HepG2 (cell line): ENCODE results near the gene PTCD3. TPM values are rescaled to one million over a fixed set of nuclear protein-coding genes. Genes with fewer than 3 reads are reported as not detected.

Experiments
- ASH2L ChIP-seq: fragments of 300-600, 200-600 bp; sonication (generic); IDR thresholded peaks from 2 replicates; pipeline ENCODE4 v1.7.0; 2017; ENCODE audit warnings: low read depth, mild to moderate bottlenecking, moderate library complexity, mixed read lengths, low read length; ENCODE audit not compliant: insufficient read length
- ATF1 ChIP-seq: IDR thresholded peaks from 2 replicates; pipeline ENCODE4 v1.6.1; 2016; ENCODE audit warnings: mild to moderate bottlenecking, control low read depth
- CREM ChIP-seq, 2 experiments: sonication (generic) in 1 of 2; formaldehyde crosslinking in 1 of 2; IDR thresholded peaks; 2 replicates each; pipeline versions ENCODE4 v1.4.0 to v1.6.1; 2016 to 2020; ENCODE audit warnings: antibody characterized with exemption in 1 of 2, mild to moderate bottlenecking in 1 of 2, missing genetic modification reagents in 1 of 2
- E2F5 ChIP-seq: sonication (generic); formaldehyde crosslinking; conservative IDR thresholded peaks from 2 replicates; pipeline ENCODE4 v1.4.0; 2020; ENCODE audit warnings: missing genetic modification reagents
- HES4 ChIP-seq: sonication (generic); formaldehyde crosslinking; IDR thresholded peaks from 2 replicates; pipeline ENCODE4 v1.9.0; 2021; ENCODE audit warnings: mild to moderate bottlenecking, missing genetic modification reagents, borderline replicate concordance
- HMG20B ChIP-seq: conservative IDR thresholded peaks from 2 replicates; pipeline ENCODE4 v1.6.1; 2016; ENCODE audit warnings: missing genetic modification reagents, missing compliant biosample characterization
- ISL2 ChIP-seq: sonication (generic); formaldehyde crosslinking; IDR thresholded peaks from 2 replicates; pipeline ENCODE4 v1.5.0; 2020; ENCODE audit warnings: missing genetic modification reagents
- JUN ChIP-seq: sonication (generic); formaldehyde crosslinking; IDR thresholded peaks from 2 replicates; pipeline ENCODE4 v1.4.0; 2020; ENCODE audit warnings: mild to moderate bottlenecking, missing genetic modification reagents
- KLF12 ChIP-seq: sonication (generic); formaldehyde crosslinking; IDR thresholded peaks from 2 replicates; pipeline ENCODE4 v1.4.0; 2020; ENCODE audit warnings: missing genetic modification reagents, borderline replicate concordance
- MED13 ChIP-seq: sonication (generic); formaldehyde crosslinking; IDR thresholded peaks from 2 replicates; pipeline ENCODE4 v1.5.0; 2020; ENCODE audit warnings: missing genetic modification reagents
- RFXAP ChIP-seq: sonication (generic); formaldehyde crosslinking; IDR thresholded peaks from 2 replicates; pipeline ENCODE4 v1.4.0; 2020; ENCODE audit warnings: missing genetic modification reagents, borderline replicate concordance
- SRSF4 ChIP-seq: fragments of 200-400 bp; formaldehyde crosslinking; IDR thresholded peaks from one replicate; pipeline ENCODE4 v1.6.1; 2018; ENCODE audit warnings: mild to moderate bottlenecking, low read depth, low read length, moderate library complexity; ENCODE audit not compliant: poor library complexity, severe bottlenecking
- ZBTB42 ChIP-seq: sonication (generic); formaldehyde crosslinking; IDR thresholded peaks from 2 replicates; pipeline ENCODE4 v1.5.0; 2020; ENCODE audit warnings: mild to moderate bottlenecking, missing genetic modification reagents
- ZMYM3 ChIP-seq: sonication (generic); formaldehyde crosslinking; IDR thresholded peaks from 2 replicates; pipeline ENCODE4 v1.5.1; 2020; ENCODE audit warnings: mild to moderate bottlenecking, missing genetic modification reagents
- ZNF275 ChIP-seq: sonication (generic); formaldehyde crosslinking; IDR thresholded peaks from 2 replicates; pipeline ENCODE4 v1.8.0; 2022; ENCODE audit warnings: missing genetic modification reagents, mild to moderate bottlenecking, inconsistent platforms, borderline replicate concordance
- ZNF512B ChIP-seq: sonication (generic); formaldehyde crosslinking; IDR thresholded peaks from 2 replicates; pipeline ENCODE4 v1.5.1; 2020; ENCODE audit warnings: missing genetic modification reagents, mild to moderate bottlenecking, borderline replicate concordance
- ZNF609 ChIP-seq: sonication (generic); formaldehyde crosslinking; IDR thresholded peaks from 2 replicates; pipeline ENCODE4 v1.4.0; 2020; ENCODE audit warnings: mild to moderate bottlenecking, missing genetic modification reagents, borderline replicate concordance
- ZNF879 ChIP-seq: sonication (generic); formaldehyde crosslinking; IDR thresholded peaks from 2 replicates; pipeline ENCODE4 v1.8.1; 2023; ENCODE audit warnings: missing genetic modification reagents
- polyA plus RNA-seq, 8 experiments: library from polyadenylated mRNA; depleted of rRNA in 3 of 8; stranded (reverse) in 7 of 8; unstranded in 1 of 8; fragments of >200 nt; fragmentation: Illumina TruSeq in 4 of 8; extraction: Trizol in 4 of 8; gene quantifications; 2 replicates each; pipeline versions ENCODE4 v1.2.1 to v1.2.3, GENCODE V29; 2011 to 2016; ENCODE audit warnings: low read depth in 4 of 8, missing spikeins in 1 of 8, mixed read lengths in 1 of 8; ENCODE audit not compliant: insufficient read depth in 1 of 8
- total RNA-seq, 5 experiments: library from RNA; depleted of rRNA; stranded (reverse); fragments of >200 nt; fragmentation: Illumina TruSeq; extraction: Trizol; gene quantifications; 2 replicates each; pipeline ENCODE4 v1.2.3, GENCODE V29; 2016; ENCODE audit warnings: low read depth in 1 of 5

The PTCD3 gene
- total and polyA plus RNA-seq, 2 of the 13 experiments (the other 11 are each of a cell fraction or from before 2014, with no cell fraction given) = 124 to 309 TPM

- peak; percentile 42; the same call in 1 of the 2 replicates for TF ChIP-seq ZNF609 (CRISPR knock-in tag)
- TF ChIP-seq ZNF879 (CRISPR knock-in tag) = peak; percentile 54; the same call in 1 of the 2 replicates
- peak; percentile 29; the same call in 1 of the 2 replicates for TF ChIP-seq HMG20B (CRISPR knock-in tag)
- no peak for TF ChIP-seq E2F5 (CRISPR knock-in tag)
- no peak for TF ChIP-seq SRSF4
- TF ChIP-seq ISL2 (CRISPR knock-in tag) = no peak
- no peak for TF ChIP-seq HES4 (CRISPR knock-in tag)
- 0 out of 2 replicates have a peak, but pooled peaks have one; percentile 47 for TF ChIP-seq RFXAP (CRISPR knock-in tag)
- no peak for TF ChIP-seq ZNF275
- TF ChIP-seq ASH2L = peak; percentile 98
- TF ChIP-seq KLF12 (CRISPR knock-in tag) = no peak
- TF ChIP-seq CREM (IDR thresholded peaks at IDR 0.05) = peak; percentile 90
- TF ChIP-seq CREM (CRISPR knock-in tag; IDR thresholded peaks at IDR 0.05) = no peak
- peak; percentile 46; the same call in 1 of the 2 replicates for TF ChIP-seq MED13 (CRISPR knock-in tag)
- TF ChIP-seq ATF1 (CRISPR knock-in tag) = peak; percentile 93
- no peak for TF ChIP-seq ZMYM3
- TF ChIP-seq JUN = no peak; the same call in 1 of the 2 replicates
- no peak for TF ChIP-seq ZBTB42 (CRISPR knock-in tag)
- no peak; the same call in 1 of the 2 replicates for TF ChIP-seq ZNF512B (CRISPR knock-in tag)
Measured at GRCh38 chr2:86105969-86106945, at the start of gene PTCD3 (continued).
